Activated gamma-delta T cell (primary cell): ENCODE measurements around the gene CFAP300.

Experiments
- DNase-seq: peaks from one replicate; lab custom pipeline; 2025; lab: John Stamatoyannopoulos, UW
- total RNA-seq, 2 donors: gene quantifications; one replicate each; lab custom pipeline; 2026; lab: John Stamatoyannopoulos, UW

CFAP300 gene
- 0 reads per million in 2 donors for total RNA-seq

DNA sequence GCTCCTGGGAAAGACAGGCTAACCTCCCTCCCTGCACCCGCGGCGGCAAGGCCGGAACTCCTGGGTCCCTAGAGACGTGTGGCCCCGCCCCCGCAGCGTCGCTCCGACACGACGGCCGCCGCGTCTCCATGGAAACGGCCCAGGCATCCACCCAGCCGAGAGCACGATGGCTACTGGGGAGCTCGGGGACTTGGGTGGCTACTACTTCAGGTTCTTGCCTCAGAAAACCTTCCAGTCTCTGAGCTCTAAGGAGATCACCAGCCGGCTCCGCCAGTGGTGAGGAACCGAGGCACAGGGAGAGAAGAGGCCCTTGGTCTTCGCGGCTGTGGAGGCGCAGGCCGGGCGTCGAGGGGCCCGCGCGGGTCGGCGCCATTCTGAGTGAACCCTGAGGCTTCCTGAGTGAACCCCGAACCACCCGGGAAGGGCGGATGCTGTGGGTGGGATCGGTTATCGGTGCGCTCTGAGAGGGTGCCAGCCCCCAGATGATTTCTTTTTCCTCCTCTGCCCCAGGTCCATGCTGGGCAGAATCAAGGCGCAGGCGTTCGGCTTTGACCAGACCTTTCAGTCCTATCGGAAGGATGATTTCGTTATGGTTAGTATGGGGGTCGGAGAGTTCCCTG lies at the start of gene CFAP300:
Gene CFAP300, plus strand, starts transcription at position 133 of the 620 bp plus-strand sequence. Its CDS starts 34 bp downstream, at position 167.
- peak; percentile 12 for DNase-seq

GRCh38 chr11:102001657-102002338 lies 45.4 kb upstream of the CFAP300 start:
- DNase-seq, result no peak

DNA sequence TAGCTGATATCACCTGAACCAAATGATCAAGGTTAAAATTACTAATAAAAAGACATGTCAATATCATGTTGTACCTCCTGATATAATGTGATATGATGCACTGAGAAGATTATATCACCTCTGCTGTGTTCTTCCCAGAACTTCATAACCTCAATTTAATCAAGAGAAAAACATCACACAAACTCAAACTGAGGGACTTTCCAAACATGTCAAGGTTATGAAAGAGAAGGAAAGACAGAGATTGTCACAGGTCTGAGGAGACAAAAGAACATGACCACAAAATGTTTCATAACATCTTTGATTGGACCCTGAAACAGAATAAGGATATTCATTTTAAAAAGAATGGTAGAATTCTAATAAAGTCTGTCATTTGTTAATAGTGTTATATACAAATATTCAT lies 43.0 kb upstream of the CFAP300 start:
- DNase-seq, result no peak

DNA sequence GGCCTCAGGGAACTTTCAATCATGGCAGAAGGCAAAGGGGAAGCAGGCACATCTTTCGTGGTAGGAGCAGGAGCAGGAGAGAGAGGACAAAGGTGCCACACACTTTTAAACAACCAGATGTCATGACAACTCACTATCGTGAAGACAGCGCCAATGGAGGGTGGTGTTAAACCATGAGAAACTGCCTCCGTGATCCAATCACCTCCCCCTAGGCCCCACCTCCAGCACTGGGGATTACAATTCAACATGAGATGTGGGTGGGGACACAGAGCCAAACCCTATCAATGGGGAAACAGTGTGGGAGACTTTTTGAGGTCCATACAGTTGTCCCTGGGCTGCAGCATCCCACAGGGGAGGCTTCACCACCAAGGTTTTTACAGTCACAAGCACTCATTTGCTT lies 41.9 kb upstream of the CFAP300 start:
- DNase-seq, result no peak

- no peak for DNase-seq
Measured at GRCh38 chr11:102006835-102007566, 40.2 kb upstream of the CFAP300 start.

DNA sequence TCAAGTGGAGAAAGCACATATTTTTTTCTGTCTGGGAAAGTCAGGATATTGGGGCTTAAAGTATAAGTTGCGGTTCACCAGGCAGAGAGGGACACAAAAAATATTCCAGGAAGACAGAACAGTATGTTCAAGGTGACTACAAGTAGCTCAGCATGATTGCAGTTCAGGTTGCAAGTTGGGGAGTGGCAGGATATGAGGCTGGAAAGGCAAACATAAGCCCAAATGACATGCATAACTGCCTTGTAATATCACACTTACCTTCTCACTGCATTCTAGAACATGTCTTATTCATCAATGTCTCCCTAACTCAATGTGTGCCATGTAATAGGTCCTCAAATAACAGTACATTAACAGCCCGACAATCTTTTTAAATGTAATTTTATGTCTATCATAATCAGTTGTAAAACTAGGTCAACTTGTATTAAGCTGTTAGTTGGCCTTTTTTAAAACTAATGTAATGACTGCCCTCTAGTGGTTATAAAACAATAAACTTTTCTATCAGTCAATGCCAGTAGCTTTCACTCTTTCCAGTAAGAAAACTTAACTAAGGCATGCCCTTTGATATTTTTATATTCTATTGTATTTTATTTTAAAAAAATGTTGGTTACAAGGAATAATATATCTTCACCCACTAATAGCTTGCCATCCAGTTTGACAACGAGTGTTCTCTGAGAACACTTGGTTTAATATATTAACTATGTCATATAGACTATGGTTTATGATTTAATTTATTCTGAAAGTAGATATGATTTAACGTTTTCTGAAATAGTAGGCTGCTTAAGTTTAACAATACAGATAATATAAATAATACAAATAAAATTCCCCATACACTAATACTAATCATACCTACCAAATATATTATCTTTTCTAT lies 39.4 kb upstream of the CFAP300 start:
- no peak for DNase-seq

DNA sequence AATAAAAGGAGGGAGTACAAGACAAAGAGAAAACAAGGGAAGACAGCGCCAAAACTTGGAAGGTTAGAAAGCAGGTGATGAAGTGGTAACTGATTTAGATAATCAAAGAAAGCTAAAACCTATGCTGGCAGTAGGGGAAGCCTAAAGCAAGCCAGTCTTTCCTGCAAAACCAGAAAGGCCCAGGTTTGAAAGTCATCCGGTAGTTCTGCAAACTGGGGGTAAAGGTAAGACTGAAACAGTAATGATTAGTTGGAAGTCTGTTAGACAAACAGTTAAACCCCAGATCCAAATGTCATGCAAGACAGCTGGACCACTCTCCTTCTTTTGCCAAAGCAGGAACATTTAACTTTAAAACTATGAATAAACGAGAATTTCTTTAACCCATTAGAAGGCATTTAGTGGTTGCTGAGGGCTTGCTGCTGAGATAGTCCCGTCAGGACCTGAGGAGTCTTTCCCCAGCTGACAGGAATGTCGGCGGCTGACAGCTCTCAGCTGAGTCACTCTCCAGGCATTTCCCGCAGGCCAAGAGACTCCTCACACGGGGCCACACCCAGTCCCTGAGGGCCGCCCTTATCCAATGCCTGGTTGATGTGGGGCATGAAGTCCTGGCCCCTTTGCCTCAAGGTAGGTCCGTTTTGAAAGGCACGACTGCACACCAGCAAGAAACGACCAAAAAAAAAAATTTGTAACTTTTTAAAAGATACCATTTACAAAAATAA lies 36.3 kb upstream of the CFAP300 start:
- no peak for DNase-seq

GRCh38 chr11:102012946-102013345 lies 34.3 kb upstream of the CFAP300 start:
- no peak for DNase-seq

DNA sequence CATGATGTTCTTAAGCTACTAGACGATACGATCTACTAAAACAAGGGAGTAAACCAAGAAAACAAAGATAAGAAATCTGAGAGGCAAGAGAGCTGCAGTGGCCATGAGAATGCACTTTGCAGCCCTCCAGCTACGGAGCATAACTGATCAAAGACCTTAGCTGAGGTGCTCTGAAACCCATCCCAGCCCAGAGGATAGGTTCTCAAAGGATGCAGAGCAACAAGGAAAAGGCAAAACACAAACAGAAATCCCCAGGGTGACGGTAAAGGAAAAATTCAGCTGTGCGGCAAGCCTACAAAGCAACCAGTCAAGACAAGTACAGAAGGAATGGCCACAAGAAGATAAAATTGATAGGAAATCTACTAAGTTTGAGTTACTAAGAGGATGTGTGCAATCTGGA lies 32.5 kb upstream of the CFAP300 start:
- no peak for DNase-seq

GRCh38 chr11:102017026-102017425 lies 30.2 kb upstream of the CFAP300 start:
- DNase-seq, result no peak

- DNase-seq, result no peak
Measured at GRCh38 chr11:102026217-102026616, 21.0 kb upstream of the CFAP300 start.

- no peak for DNase-seq
Measured at GRCh38 chr11:102026959-102027358, 20.3 kb upstream of the CFAP300 start.

- DNase-seq, result no peak
Measured at GRCh38 chr11:102036757-102037156, 10.5 kb upstream of the CFAP300 start.

GRCh38 chr11:102046841-102047240 lies 396 bp upstream of the CFAP300 start:
- DNase-seq, result no peak

GRCh38 chr11:102050927-102051575 lies 3.8 kb downstream of the CFAP300 start:
- no peak for DNase-seq

- no peak for DNase-seq
Measured at GRCh38 chr11:102061276-102061675, 14.0 kb downstream of the CFAP300 start.

GRCh38 chr11:102062106-102062505 lies 14.9 kb downstream of the CFAP300 start:
- DNase-seq, result no peak

- DNase-seq, result no peak
Measured at GRCh38 chr11:102064316-102064715, 17.1 kb downstream of the CFAP300 start.

DNA sequence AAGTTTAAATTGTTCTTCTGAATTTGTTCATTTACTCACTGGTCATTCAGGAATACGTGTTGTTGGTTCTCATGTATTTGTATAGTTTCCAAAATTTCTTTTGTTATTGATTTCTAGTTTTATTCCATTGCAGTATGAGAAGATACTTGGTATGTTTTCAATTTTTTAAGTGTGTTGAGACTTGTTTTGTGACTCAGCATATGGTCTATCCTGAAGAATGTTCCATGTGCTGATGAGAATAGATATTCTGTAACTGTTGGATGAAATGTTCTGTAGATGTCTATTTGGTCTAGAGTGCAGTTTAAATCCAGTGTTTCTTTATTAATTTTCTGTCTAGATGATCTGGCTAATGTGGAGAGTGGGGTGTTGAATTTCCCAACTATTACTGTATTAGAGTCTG lies 23.5 kb downstream of the CFAP300 start:
- no peak for DNase-seq
